NOMO-1 treated with DMSO at 0.1 percent for 48 hours (cell line): ENCODE data around the gene EIF2A.

Experiments used
- DNase-seq: peaks from one replicate; lab custom pipeline; 2025; ENCODE audit not compliant: unreplicated experiment; lab: John Stamatoyannopoulos, UW

EIF2A gene

GRCh38 chr3:150543128-150543527, 3.5 kb upstream of the EIF2A start:
- DNase-seq, result no peak

DNA sequence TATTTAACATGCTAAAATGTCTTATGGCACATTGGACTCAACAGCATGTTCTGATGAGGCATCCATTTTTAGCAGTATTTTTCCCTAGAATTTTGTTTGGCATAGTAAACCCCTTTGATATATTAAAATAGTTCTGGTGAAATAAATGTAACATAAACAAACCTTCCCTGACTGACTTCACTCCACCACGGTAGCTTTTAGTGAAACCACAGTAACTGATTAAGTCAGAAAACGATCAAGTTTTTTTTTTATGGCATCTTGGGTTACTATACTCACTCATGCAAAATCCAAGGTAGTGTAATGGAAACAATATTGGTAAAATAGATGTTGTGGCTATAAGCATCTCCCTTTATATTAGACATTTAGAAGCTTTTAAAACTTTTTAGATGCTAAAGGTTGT, 3.1 kb upstream of the EIF2A start:
- no peak for DNase-seq

GRCh38 chr3:150544041-150544440, 2.5 kb upstream of the EIF2A start:
- DNase-seq, result no peak

GRCh38 chr3:150544726-150545125, 1.9 kb upstream of the EIF2A start:
- DNase-seq, result no peak

- DNase-seq, result peak; percentile 37
Measured at GRCh38 chr3:150545419-150546225, 965 bp upstream of the EIF2A start.

GRCh38 chr3:150547045-150547741, 606 bp downstream of the EIF2A start:
- peak; percentile 42 for DNase-seq

GRCh38 chr3:150555859-150556436, 9.4 kb downstream of the EIF2A start:
- DNase-seq, result no peak

DNA sequence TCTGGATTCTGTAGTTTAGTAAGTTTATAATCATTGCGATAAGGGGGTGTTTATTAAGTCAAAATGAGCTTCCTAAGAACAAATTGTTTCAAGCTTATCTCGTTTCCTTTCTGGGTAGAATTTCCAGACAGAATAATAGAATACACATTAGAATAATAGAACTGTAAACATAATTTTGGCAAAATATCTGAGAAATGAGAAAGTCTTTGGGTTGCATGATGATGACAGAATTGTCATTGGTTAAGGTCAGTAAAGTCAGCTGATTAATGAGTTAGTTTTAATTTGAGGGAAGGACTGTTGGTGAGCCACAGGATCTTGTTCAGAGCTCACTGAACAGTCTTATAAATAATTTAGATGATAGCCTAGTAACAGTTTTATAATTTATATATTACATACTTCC, 10.2 kb downstream of the EIF2A start:
- no peak for DNase-seq

- DNase-seq, result no peak
Measured at GRCh38 chr3:150557725-150558124, 11.1 kb downstream of the EIF2A start.

DNA sequence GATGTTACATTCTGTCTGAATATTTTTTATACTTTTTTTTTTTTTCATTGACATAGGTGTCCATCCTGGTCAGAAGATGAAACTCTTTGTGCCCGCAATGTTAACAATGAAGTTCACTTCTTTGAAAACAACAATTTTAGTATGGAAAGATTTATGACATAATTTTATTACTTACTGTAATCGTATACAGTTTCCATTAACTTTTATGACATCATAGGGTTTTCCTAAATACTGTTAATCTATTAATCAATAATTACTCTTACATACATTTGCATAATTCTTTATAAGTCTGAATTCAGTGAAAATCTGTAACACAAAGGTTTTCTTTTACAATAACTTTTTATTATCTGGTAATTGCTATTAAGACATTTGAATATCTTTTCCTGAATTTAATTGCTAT, 17.7 kb downstream of the EIF2A start:
- no peak for DNase-seq

- no peak for DNase-seq
Measured at GRCh38 chr3:150567328-150567727, 20.7 kb downstream of the EIF2A start.

DNA sequence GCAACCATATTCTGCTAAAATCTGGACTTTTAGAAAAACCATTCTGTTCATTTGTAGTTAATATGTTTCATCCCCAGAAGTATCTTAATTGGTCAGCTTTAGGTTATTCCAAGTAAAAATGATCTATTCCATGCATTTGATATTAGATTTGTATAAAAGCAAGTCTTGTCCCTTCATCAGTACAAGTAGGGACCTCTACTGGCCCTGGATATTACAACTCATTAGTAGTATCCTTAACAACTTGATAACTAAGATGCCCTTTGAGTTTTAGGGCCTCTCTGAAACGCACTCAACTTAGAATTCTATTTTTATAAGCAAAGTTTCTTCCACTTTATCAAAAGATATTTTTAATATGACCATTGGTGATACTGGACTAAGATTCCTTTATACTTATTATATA, 31.3 kb downstream of the EIF2A start:
- DNase-seq, result no peak

GRCh38 chr3:150581174-150581573, 34.6 kb downstream of the EIF2A start:
- DNase-seq, result no peak

- no peak for DNase-seq
Measured at GRCh38 chr3:150582620-150583019, 36.0 kb downstream of the EIF2A start.

GRCh38 chr3:150583028-150583427, 36.4 kb downstream of the EIF2A start:
- no peak for DNase-seq

DNA sequence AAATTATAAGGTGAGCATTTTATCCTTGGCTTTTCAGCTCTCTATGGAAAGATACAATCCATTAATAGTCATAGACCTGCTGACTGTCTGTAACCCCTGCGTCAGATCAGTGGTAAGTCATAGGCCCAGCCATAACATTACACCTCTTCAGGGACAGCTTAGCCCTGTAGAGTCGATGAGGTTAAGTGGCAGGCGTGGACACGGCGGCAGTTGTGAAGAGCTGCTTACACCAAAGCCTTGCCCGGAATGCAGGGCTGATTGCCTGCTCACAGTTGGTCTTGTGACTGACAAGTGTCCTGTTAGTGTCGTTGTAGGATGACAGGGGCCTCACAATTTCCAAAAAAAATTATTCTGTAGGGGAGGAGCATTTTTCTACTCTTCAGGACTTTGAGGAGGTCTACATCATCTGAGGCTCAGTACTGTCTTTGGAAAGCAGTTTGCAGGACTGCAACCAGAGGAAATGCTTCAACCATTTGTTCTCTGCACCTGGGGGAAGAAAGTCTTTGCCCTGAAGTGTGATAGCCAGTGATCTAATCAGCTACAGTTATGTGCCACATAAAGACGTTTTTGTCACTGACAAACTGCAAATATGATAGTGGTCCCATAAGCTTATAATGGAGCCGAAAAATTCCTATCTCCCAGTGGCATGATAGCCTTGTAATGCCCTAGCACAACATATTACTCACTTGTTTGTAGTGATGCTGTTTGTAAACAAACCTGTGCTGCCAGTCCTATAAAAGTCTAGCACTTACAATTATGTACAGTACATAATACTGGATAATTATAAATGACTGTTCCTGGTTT, 41.6 kb downstream of the EIF2A start:
- no peak for DNase-seq

- no peak for DNase-seq
Measured at GRCh38 chr3:150589759-150590158, 43.2 kb downstream of the EIF2A start.

DNA sequence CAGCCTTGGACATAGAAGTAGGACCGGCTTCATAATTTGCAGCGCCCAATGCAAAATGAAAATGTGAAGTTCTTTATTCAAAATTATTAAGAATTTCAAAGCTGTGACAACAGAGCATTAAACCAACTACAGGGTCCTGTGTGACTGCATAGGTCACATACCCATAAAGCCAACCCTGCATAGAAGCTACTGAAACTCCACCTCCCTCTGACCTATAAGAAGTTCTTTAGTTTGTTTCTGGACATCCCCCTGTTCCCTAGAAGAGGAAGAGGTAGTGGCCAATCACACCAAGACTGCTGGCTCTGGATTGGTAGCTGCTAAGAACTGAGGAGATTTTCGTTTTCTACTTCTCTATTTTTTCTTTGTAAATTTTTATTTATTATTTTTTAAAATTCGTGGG, 47.6 kb downstream of the EIF2A start:
- DNase-seq, result no peak

GRCh38 chr3:150597646-150598045, 51.1 kb downstream of the EIF2A start:
- no peak for DNase-seq

DNA sequence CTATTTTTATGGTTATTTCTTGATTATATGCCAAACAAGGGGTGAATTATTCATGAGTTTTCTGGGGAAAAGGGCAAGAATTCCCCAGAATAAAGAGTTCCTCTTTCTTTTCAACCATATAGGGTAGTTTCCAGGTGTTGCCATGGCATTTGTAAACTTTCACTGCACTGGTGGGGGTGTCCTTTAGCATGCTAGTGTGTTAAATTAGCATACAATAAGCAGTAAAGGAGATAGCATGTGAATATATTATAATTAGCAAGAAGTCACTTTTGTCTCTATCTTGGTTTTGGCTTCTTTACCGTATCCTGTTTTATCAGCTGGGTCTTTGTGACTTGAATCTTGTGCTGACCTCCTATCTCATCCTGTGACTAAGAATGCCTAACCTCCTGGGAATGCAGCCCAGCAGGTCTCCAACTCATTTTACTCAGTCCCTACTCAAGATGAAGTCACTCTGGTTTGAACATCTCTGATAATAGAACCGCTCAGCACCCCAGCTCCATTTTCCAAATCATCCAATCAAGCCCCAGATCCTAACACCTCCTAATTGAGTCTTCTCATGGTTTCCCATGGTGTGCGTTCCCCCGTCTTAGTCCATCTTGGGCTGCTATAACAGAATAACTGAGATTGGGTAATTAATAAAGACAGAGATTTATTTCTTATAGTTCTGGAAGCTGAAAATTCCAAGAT, 53.2 kb downstream of the EIF2A start:
- no peak for DNase-seq
